ENCODE results near the gene MACC1.

The MACC1 gene

DNA sequence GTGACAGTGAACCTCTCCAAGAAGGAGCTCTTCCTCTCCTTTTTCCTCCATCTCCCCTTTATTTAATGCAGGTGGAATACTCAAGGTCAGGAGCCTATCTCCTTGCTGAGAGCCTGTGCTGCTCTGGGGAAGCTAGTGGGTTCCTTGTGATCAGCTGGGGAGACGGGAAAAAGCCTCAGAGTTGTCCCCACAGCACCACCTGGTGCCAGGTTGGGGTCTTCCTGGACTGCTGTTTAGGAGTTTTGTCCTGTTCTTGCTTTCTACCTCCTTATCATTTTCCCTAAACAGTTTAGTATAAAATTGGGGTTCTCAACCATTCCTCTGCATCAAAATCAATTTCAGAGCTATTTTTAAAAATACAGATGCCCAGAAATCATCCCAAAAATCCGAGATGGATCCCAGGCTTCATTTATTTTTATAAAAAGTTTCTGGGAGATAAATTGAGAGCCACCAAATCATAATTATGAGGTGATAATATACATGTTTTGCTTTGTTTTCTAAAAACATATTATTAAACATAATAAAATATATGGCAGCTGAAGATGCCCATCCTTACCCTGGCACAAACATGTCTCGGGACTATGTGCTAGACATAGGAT lies 44.3 kb downstream of the MACC1 start:
- DNase-seq (ENCODE audit: low read depth), result peak; percentile 53

DNA sequence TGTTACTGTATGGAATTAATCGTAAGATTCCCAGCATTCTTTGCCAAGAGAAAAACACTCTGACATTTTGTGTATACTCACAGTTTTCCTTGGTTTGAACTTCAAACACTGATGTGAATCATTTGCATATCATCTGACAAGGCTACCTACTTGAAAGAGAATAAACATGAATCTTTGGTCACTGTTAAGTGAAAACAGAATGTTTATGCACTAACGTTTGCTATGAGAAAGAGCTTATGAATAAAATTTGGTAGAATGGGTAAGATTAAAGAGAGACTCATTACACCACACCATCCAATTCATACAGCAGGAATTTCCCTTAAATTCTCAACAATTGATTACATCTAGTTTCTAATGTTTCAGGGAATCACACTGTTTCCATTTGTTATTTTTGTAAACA lies 46.6 kb downstream of the MACC1 start:
- DNase-seq (ENCODE audit: low read depth), result peak; percentile 63

DNA sequence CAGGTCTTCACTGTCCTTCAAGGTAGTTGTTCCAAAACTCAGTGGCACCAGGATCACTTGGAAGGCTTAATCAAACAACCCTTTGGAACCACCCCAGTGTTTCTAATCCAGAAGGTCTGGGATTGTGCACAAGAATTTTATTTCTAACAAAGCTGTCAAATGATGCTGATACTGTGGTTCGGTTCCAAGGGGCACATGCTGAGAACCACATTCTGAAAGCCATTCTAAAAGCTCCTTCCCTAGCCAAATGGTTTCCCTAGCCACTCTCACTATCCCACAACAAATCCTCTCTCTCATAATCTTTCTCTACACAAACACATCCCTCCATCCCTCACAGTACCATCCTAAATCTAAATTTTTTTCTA lies 52.1 kb downstream of the MACC1 start:
- no peak for DNase-seq (ENCODE audit: low read depth)

- peak; percentile 90 for DNase-seq (ENCODE audit: low read depth)
Observed at GRCh38 chr7:20164425-20165145, 52.6 kb downstream of the MACC1 start.

- no peak for DNase-seq (ENCODE audit: low read depth)
Observed at GRCh38 chr7:20162665-20163064, 54.5 kb downstream of the MACC1 start.

- DNase-seq (ENCODE audit: low read depth), result no peak
Observed at GRCh38 chr7:20159226-20159747, 57.9 kb downstream of the MACC1 start.

- no peak for DNase-seq (ENCODE audit: low read depth)
Observed at GRCh38 chr7:20158684-20159083, 58.5 kb downstream of the MACC1 start.

- no peak for DNase-seq (ENCODE audit: low read depth)
Observed at GRCh38 chr7:20157456-20157855, 59.7 kb downstream of the MACC1 start.

GRCh38 chr7:20153999-20154398 lies 63.2 kb downstream of the MACC1 start:
- DNase-seq (ENCODE audit: low read depth), result no peak

DNA sequence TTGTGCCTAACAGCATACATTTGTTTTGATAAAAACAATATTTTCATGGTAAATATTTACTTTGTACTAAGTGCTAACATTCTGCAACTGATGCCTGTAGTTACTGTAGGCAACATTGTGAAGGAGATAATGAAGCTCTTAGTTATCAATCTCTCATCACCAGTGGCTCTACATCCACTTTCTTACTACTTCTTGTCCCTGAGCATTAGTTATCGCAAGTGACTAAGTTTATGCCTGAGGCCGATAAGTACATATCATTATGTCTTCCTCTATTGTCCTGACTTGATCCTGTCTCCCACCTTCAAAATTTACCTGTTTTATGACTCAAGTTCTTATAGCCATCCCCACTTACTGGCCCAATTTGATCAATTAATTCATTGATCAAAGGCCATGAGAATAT lies 63.6 kb downstream of the MACC1 start:
- no peak for DNase-seq (ENCODE audit: low read depth)

DNA sequence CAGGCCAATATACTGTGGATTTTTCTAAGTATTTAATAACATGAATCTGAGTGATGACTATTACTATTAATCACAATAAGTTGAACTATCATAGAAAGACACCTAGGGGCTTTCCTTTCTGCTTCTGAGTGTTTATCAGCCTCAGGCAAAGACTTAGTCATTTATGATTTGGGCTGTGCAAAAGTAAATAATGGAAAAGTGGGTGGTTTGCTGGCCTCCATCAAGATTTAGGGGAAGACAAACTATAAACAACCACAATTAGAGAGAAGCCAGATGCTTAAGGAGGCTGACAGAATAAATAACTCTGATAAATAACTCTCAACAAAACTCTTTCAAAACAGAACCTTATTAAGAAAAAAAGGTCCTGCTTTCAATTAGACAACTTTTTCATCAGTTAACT lies 64.7 kb downstream of the MACC1 start:
- DNase-seq (ENCODE audit: low read depth), result no peak

DNA sequence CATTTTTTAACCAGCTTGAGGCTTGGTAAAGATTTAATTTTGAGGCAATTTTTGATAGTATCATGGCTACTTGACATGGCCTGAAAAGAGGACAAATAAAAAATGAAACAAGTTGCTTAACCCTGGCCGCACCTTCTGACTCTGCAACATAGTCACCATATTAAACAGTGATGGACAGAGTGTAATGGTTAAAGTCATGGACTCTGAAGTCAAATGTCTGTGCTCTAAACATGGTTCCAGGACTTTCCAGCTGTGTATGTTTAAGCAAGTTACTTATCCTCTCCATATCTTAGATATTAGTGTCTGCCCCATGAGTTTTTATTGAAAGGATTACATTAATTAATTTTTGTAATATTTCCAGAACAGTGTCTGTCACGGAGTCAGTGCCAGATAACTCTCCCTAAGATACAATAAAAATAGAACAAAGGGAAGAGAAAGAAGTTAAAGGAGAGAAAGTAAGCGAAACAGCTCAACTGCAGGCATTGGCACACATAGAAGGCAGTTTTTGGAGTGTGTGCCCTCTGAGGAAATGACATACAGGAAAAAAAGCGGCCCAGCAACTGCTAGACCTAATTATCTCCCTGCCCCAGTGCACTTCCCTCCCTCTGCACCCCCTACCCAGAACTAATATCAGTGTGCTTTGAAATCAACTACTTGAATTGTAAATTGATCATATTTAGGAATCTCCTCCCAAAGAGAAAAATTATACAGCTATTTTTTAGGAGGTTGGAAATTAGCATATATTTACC lies 65.3 kb downstream of the MACC1 start:
- DNase-seq (ENCODE audit: low read depth), result no peak

DNA sequence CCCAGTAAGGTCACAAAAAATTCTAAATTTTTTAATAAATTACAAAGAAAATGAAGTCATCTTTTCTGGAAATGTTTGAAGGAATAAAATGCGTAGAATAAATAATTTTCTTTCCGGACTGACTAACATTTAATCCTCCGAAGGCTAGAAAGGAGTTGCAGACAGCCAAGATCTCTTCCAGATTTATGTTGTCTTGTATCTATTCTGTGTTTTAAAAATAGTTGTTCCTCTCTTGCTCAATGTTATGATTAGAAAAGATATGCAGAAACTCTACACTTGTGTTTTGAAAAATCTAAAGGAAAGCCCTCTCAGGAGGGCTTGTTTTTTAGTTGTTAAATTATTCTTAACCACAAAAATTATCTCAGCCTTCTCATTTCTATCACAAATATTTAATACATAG lies 70.7 kb downstream of the MACC1 start:
- no peak for DNase-seq (ENCODE audit: low read depth)

DNA sequence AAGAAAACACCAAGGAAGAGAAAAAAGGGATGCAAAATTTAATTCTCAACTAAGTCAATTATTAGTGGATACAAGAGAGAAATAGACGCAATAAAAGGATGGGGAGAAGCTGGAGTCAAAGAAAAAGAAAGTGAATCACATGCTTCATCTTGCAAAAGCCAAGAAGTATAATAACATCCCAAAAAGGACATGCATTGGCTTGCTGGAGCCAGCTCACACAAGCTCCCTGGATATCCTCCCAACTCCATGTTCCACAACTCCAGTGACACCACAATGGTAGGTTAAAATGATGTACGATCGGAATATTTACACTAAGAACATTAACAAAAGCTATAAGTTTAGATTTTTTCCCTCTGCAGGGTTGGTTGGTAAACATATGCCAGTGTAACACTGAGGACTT lies 72.4 kb downstream of the MACC1 start:
- no peak for DNase-seq (ENCODE audit: low read depth)

DNA sequence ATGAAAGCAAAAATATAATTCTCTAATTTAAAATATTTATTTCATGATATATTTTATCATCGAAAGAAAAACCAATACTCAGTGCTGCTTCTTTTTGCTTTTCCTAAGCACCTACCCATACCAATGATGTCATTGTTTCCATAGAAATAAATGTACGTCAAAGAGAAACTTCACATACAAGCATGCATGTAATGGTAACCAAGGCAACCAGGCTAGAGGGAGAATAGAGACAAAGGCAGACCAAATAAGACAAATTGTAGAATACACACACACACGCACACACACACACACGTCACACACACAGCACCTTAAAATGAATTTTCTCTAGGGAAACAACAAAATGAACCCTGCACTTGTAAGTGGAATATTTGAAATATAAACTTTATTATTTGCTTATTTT lies 75.5 kb downstream of the MACC1 start:
- DNase-seq (ENCODE audit: low read depth), result no peak

GRCh38 chr7:20141002-20141345 lies 76.2 kb downstream of the MACC1 start:
- DNase-seq (ENCODE audit: low read depth), result no peak

- DNase-seq (ENCODE audit: low read depth), result no peak
Observed at GRCh38 chr7:20140291-20141001, 76.7 kb downstream of the MACC1 start.

GRCh38 chr7:20136647-20137046 lies 80.5 kb downstream of the MACC1 start:
- no peak for DNase-seq (ENCODE audit: low read depth)

DNA sequence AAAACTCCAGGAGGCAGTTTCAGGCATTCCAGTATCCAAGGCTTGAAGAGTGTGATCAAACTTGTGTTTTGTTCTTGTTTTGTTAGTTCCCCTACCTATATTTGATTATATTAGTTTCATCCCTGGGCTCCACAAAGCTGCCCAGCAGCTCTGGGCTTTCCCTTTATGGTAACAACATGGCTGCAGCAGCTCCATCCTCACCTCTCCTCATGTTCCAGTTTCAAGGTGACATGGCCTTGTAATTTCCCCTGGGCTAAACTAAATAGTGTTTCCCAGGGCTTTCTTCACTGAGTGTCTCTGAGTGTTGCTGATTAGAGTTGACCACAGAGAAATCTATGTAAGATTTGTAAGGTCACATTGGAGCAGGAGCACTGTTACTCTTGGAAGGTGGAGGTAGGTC lies 83.4 kb downstream of the MACC1 start:
- no peak for DNase-seq (ENCODE audit: low read depth)

DNA sequence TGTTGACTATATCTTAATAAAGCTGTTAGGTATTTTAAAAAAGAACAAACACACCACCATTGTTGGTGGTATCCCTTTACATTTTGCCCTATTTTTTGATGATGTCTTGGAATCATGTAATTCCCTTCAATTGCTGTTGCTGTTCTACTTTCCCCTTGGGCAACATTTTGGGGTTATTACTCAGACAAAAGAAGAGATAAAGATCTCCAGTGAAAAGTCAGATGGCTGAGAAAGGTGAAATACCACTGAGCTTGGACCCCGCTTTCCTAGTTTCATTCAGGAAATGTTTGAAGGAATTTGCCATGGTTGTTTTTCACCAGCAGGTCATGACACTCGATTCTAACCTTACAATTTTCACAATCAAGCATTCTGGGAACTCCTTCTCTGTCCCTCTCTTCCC lies 84.6 kb downstream of the MACC1 start:
- no peak for DNase-seq (ENCODE audit: low read depth)

DNA sequence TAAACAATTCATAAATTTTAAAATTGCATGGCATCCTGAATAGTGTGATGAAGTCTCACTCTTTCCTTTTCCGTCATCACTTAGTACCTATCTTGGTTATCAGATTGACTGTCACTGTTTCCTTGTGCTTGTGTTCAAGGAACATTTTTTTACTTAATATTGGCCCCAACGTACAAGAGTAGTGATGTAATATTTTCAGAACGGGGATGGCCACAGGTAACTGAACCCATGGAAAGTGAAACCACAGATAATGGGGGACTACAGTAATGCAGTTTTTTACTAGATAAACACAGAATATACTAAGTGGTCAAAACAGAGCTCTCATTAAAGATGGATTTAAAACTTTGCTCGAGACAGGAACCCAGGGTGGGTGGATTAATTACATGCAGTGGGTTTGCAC lies 85.4 kb downstream of the MACC1 start:
- DNase-seq (ENCODE audit: low read depth), result no peak

DNA sequence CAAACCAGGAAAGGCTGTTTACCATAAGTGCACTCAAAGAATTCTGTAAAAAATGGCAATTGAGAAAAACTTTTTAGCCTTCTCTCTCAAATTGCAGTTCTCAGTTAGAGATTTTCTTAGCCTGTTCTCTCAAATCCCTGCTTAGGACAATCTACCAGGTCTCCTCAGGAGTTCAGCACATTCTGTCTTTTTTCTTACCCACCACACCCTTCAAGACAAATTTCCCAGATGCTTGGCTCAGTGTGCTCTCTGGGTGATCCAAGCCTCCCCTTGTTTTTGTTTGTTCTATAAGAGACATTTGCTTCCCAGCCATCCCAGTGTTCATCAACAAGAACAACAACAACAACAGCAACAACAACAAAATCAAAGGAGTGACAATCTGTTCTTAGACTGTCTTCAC lies 87.3 kb downstream of the MACC1 start:
- DNase-seq (ENCODE audit: low read depth), result no peak

DNA sequence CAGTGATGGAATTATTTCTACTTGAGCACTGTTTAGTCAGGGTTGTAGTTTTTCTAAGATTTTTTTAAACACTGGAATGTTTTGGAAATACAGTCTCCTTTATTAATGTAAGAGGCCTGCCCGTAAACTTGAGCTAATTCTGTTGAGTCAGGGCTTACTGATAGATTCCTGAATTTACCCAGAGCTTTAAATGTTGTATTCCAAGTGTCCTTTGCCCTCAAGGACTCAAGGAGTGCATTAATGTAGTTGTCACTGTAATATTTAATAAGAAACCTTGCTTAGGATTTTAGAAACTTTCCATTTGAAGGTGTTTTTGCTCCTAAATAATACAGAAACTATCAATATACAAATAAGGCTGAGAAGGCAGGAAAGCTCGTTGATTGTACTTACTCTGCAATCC lies 89.2 kb downstream of the MACC1 start:
- DNase-seq (ENCODE audit: low read depth), result no peak
